GM12865 (cell line): ENCODE data around the gene EFHC2.

Experiments
- DNase-seq: peaks from one replicate; pipeline ENCODE4 v3.0.0; 2010; ENCODE audit warnings: low read depth
- H3K4me3 ChIP-seq: 2 replicates; pipeline ENCODE4 v1.5.1; 2011; ENCODE audit warnings: mild to moderate bottlenecking, low read depth, low read length, control low read depth
- CTCF ChIP-seq: IDR thresholded peaks from 2 replicates; pipeline ENCODE4 v1.5.1; 2011; ENCODE audit warnings: low read length, control low read depth, low read depth, inconsistent platforms; ENCODE audit not compliant: insufficient read depth; ENCODE audit errors: missing control alignments

Gene EFHC2

GRCh38 chrX:44227991-44228390 lies 115.5 kb downstream of the EFHC2 start:
- no peak overlapping the region for H3K4me3 ChIP-seq
- no peak for DNase-seq
- no peak for TF ChIP-seq CTCF

GRCh38 chrX:44225667-44226066 lies 117.8 kb downstream of the EFHC2 start:
- no peak for TF ChIP-seq CTCF
- no peak overlapping the region for H3K4me3 ChIP-seq
- DNase-seq, result no peak

- H3K4me3 ChIP-seq, result no peak overlapping the region
- no peak for DNase-seq
- TF ChIP-seq CTCF, result no peak
Measured at GRCh38 chrX:44224760-44225159, 118.7 kb downstream of the EFHC2 start.

GRCh38 chrX:44223150-44223549 lies 120.3 kb downstream of the EFHC2 start:
- DNase-seq, result no peak
- H3K4me3 ChIP-seq, result no peak overlapping the region
- TF ChIP-seq CTCF, result no peak

GRCh38 chrX:44218465-44218864 lies 125.0 kb downstream of the EFHC2 start:
- H3K4me3 ChIP-seq, result no peak overlapping the region
- DNase-seq, result no peak
- TF ChIP-seq CTCF, result no peak

GRCh38 chrX:44216171-44216570 lies 127.3 kb downstream of the EFHC2 start:
- DNase-seq, result no peak
- no peak for TF ChIP-seq CTCF
- H3K4me3 ChIP-seq, result no peak overlapping the region

- TF ChIP-seq CTCF, result no peak
- no peak for DNase-seq
- no peak overlapping the region for H3K4me3 ChIP-seq
Measured at GRCh38 chrX:44203791-44204190, 139.7 kb downstream of the EFHC2 start.
